ENCODE measurements around the gene ELAVL2.

The ELAVL2 gene

GRCh38 chr9:23662320-23662719 is 163.7 kb downstream of the ELAVL2 start:
- no peak for DNase-seq (ENCODE audit: low spot score)

DNA sequence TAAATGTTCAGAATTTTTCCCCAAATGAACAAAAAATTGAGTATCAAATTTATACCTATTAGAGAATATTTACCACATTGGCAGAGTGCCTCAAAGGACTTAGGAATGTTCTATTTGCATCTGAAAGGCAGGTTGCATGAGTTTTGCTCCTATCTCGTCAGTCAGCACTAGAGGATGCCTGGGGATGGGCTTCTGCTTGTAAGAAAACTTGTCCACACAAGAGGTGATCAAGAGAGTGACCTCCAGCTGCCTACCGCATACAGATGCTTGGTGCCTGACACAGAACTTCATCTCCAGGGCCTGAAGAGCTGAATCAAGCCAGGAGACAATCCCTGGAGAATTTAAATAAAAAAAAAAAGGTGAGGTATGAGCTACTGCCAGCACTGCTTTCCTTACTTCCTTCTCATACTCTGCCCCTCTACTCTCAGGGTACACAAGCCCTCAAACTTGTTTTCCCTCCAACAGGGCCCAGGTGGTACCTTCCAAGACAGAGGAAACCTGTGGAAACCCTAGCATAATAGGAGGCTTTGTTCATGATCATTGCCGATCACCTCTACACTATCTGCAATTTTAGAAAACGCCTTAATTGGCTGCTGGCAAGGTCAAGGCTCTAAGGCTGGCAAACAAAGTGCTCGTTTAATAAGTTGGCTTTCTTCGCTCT is 166.6 kb downstream of the ELAVL2 start:
- no peak for DNase-seq (ENCODE audit: low spot score)

GRCh38 chr9:23658376-23659258 is 167.4 kb downstream of the ELAVL2 start:
- no peak for DNase-seq (ENCODE audit: low spot score)

GRCh38 chr9:23651051-23651450 is 175.0 kb downstream of the ELAVL2 start:
- no peak for DNase-seq (ENCODE audit: low spot score)

DNA sequence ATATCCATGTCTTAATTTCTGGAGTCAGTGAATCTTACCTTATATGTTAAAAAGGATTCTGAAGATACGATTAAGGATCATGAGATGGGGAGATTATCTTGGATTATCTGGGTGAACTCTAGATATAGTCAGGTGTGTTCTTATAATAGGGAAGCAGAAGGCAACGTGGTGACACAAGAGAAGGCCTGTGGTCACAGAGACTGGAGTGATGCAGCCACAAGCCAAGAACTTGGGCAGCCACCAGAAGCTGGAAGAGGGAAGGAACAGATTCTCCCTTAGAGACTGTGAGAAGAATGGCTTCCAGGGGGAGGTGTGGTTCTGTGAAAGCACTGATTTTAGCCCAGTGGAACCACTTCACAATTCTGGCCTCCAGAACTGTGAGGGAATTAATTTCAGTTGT is 177.4 kb downstream of the ELAVL2 start:
- DNase-seq (ENCODE audit: low spot score) = no peak

DNA sequence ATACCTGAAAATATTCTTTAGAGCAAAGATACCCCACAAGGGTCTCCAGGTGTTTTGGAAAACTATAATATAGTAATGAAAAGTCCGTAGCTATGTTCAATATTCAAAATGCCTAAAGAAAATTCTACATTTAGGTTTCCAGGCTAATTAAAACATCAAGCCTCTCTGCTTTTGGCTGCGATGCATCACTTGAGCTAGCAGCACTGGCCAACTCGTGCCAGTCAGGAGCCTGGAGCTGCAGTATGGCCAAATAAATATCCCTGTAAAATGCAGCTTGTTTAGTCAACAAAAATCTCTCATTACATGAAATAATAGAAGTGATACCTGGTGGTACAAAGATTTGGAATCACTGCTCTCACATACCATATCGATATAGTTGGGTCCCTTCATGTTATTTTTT is 181.1 kb downstream of the ELAVL2 start:
- DNase-seq (ENCODE audit: low spot score) = no peak

- DNase-seq (ENCODE audit: low spot score) = no peak
Observed at GRCh38 chr9:23644326-23644725, 181.7 kb downstream of the ELAVL2 start.

- no peak for DNase-seq (ENCODE audit: low spot score)
Observed at GRCh38 chr9:23643656-23644258, 182.3 kb downstream of the ELAVL2 start.
